Heart left ventricle (tissue), 13 donors: ENCODE measurements around the gene OR4E1.

Source experiments
- CTCF ChIP-seq, 12 donors: fragments of 200-600 bp; sonication (generic) in 4 of 12; IDR thresholded peaks; one replicate each; pipeline versions ENCODE4 v1.5.0 to v1.8.0; 2018 to 2022; ENCODE audit warnings: antibody characterized with exemption in 12 of 12, mild to moderate bottlenecking in 5 of 12
- POLR2A ChIP-seq, 2 donors: fragments of 450-650 bp; IDR thresholded peaks; one replicate each; pipeline ENCODE4 v1.6.1; 2017; ENCODE audit warnings: antibody characterized with exemption in 2 of 2, mild to moderate bottlenecking in 2 of 2, moderate library complexity in 2 of 2
- donor health status: ischemic (EF 13 %, LVEDD 7.1; RV severe dilation, severe dysfunction).
- donor health status: DM: no; HTN: yes; CAD: no.
- donor health status: DM: no; HTN: no; CAD: no.
- donor health status: ischemic (EF 25% LVEDD 6.9; RV normal size, moderate dysfunction).
- donor health status: ischemic (EF 25% LVEDD 5.7; RV mildly dilated, moderate dysfunction).
- donor health status: ischemic (EF 35%, LVEDD 5.7; RV mildly dilated, moderate dysfunction).
- donor health status: nonischemic (EF 11% LVEDD 7.7; RV severe dilation, severe dysfunction).
- donor health status: DM: yes; HTN: yes; CAD: no.
- donor health status: PGD.
- donor health status: ischemic (EF 29% LVEDD 5.4; RV normal size, mild dysfunction).
- donor health status: nonischemic (EF 23%, LVEDD 6.1; RV moderate dilation, normal function).

DNA sequence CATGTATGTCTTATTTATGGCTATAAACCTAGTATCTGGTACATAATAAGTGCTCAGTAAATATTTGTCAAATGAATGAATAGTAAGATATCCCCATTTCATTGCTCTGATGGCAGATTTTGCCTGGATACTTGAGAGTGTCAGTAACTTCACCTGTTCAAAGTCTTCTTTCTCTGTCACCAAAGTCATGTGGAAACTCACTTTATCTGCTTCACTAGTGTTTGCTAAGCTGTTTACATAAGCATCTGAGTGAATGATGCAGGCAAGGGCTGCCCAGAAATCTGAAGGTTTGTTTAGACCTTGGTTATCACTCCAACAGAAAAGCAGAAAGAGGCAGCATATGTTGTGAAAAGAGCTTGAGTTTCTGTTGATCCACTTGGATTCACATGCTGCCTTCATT lies 4.3 kb downstream of the OR4E1 start:
- TF ChIP-seq CTCF (IDR thresholded peaks at IDR 0.05) (no peak), POLR2A (IDR thresholded peaks at IDR 0.05) (no peak)
